Smooth muscle cell (in vitro differentiated cells): ENCODE measurements around the gene C18orf63. TPM values are rescaled to one million over a fixed set of nuclear protein-coding genes. Genes with fewer than 3 reads are reported as not detected.

ENCODE experiments used
- DNase-seq: peaks from one replicate; lab custom pipeline; 2025; ENCODE audit not compliant: unreplicated experiment; lab: John Stamatoyannopoulos, UW
- H2AFZ ChIP-seq: fragments of 200-600 bp; sonication (generic); 2 replicates; pipeline ENCODE4 v1.6.0; 2016; ENCODE audit warnings: antibody characterized with exemption, low read depth, mild to moderate bottlenecking
- H3F3A ChIP-seq: fragments of 200-600 bp; sonication (generic); 2 replicates; pipeline ENCODE4 v1.6.0; 2017; ENCODE audit warnings: antibody characterized with exemption, low read depth
- H3K27ac ChIP-seq: fragments of 200-600 bp; sonication (generic); 2 replicates; pipeline ENCODE4 v1.5.1; 2016; ENCODE audit warnings: low read depth, mild to moderate bottlenecking
- H3K27me3 ChIP-seq: fragments of 200-600 bp; sonication (generic); 2 replicates; pipeline ENCODE4 v1.6.1; 2016; ENCODE audit warnings: low read depth, mild to moderate bottlenecking
- H3K36me3 ChIP-seq: fragments of 200-600 bp; sonication (generic); 2 replicates; pipeline ENCODE4 v1.5.1; 2016; ENCODE audit warnings: low read depth
- H3K4me1 ChIP-seq: fragments of 200-600 bp; sonication (generic); 2 replicates; pipeline ENCODE4 v1.5.1; 2016; ENCODE audit warnings: low read depth
- H3K4me2 ChIP-seq: fragments of 200-600 bp; sonication (generic); 2 replicates; pipeline ENCODE4 v1.6.0; 2016; ENCODE audit warnings: mild to moderate bottlenecking
- H3K4me3 ChIP-seq: fragments of 200-600 bp; sonication (generic); 2 replicates; pipeline ENCODE4 v1.5.1; 2016; ENCODE audit warnings: mild to moderate bottlenecking
- H3K79me2 ChIP-seq: fragments of 200-600 bp; sonication (generic); 2 replicates; pipeline ENCODE4 v1.6.0; 2016; ENCODE audit warnings: low read depth, mild to moderate bottlenecking
- H3K9ac ChIP-seq: fragments of 200-600 bp; sonication (generic); 2 replicates; pipeline ENCODE4 v1.6.0; 2016; ENCODE audit warnings: low read depth
- H3K9me3 ChIP-seq: fragments of 200-600 bp; sonication (generic); replicated peaks from 2 replicates; pipeline ENCODE4 v1.5.1; 2016; ENCODE audit warnings: low read depth
- H4K20me1 ChIP-seq: fragments of 200-600 bp; sonication (generic); 2 replicates; pipeline ENCODE4 v1.6.0; 2016; ENCODE audit warnings: low read depth
- CTCF ChIP-seq: fragments of 200-600 bp; sonication (generic); IDR thresholded peaks from 2 replicates; pipeline ENCODE4 v1.5.1; 2017; ENCODE audit warnings: borderline replicate concordance, mild to moderate bottlenecking, antibody characterized with exemption; ENCODE audit not compliant: insufficient read depth, poor library complexity, severe bottlenecking
- WGBS: methylation state at CpG from one replicate; pipeline ENCODE4 v1.1.7; 2016; ENCODE audit warnings: low lambda C conversion rate; 5-methylcytosine and 5-hydroxymethylcytosine counted together
- polyA plus RNA-seq: library from polyadenylated mRNA; unstranded; fragments of >200 nt; fragmentation: Nextera tagmentation; extraction: Ambion mirVana; gene quantifications from 2 replicates; pipeline ENCODE4 v1.2.1, GENCODE V29; 2016
- total RNA-seq: library from RNA; depleted of rRNA; stranded (reverse); fragments of >200 nt; gene quantifications from 2 replicates; pipeline ENCODE4 v1.2.3, GENCODE V29; 2014

Gene C18orf63
- total and polyA plus RNA-seq, 2 experiments from 2014 or later = not detected

GRCh38 chr18:74299746-74300145, 15.9 kb upstream of the C18orf63 start:
- no peaks in the 10 kb centered on the region for H3K9me3 ChIP-seq
- H2AFZ ChIP-seq = no peak overlapping the region
- WGBS = 77% methylated on average over 3 of the region's 3 CpGs
- H3K9ac ChIP-seq = no peak overlapping the region
- no peak overlapping the region for H3K4me2 ChIP-seq
- no peak for DNase-seq
- H3K27ac ChIP-seq = no peak overlapping the region
- no peaks in the 10 kb centered on the region for H3K79me2 ChIP-seq
- no peak overlapping the region for H3K4me3 ChIP-seq
- no peaks in the 10 kb centered on the region for H3K4me1 ChIP-seq
- no peaks in the 10 kb centered on the region for H4K20me1 ChIP-seq
- no peaks in the 10 kb centered on the region for H3F3A ChIP-seq
- no peaks in the 10 kb centered on the region for H3K36me3 ChIP-seq
- no peaks in the 10 kb centered on the region for H3K27me3 ChIP-seq
- no peak for TF ChIP-seq CTCF

DNA sequence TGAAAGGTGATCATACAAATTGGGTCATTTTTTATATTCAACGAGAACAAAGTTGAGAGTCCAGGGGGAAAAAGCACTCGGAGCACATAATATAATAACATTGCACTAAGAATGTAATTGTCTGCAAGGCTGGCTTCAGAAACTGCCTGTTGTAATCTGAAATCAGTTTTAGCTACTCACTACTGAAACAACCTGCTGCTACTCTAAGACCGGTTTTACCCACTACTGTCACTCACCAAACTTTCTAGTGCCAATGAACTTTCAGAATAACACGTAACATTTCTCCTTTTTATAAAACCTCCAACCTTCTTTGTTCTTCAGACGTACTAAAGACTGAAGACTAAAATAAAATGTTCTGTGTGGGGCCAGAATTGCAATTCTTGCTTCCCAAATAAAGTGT, 12.3 kb upstream of the C18orf63 start:
- Histone ChIP-seq H4K20me1 (no peaks in the 10 kb centered on the region), H3K4me3 (no peak overlapping the region), H3K36me3 (no peaks in the 10 kb centered on the region), H3K27me3 (no peaks in the 10 kb centered on the region), H3F3A (no peaks in the 10 kb centered on the region), H3K27ac (no peak overlapping the region), H3K4me2 (no peak overlapping the region), H3K9me3 (no peaks in the 10 kb centered on the region), H3K9ac (no peak overlapping the region), H3K4me1 (no peaks in the 10 kb centered on the region), H2AFZ (no peak overlapping the region), H3K79me2 (no peaks in the 10 kb centered on the region)
- TF ChIP-seq CTCF = no peak
- 75% methylated on average over 5 of the region's 5 CpGs for WGBS
- DNase-seq = no peak

- Histone ChIP-seq H2AFZ (no peak overlapping the region), H3K36me3 (no peaks in the 10 kb centered on the region), H3K79me2 (no peaks in the 10 kb centered on the region), H3K4me1 (no peaks in the 10 kb centered on the region), H3K9me3 (no peaks in the 10 kb centered on the region), H3K27ac (no peak overlapping the region), H4K20me1 (no peaks in the 10 kb centered on the region), H3K27me3 (no peaks in the 10 kb centered on the region), H3F3A (no peaks in the 10 kb centered on the region), H3K9ac (no peak overlapping the region), H3K4me2 (no peak overlapping the region), H3K4me3 (no peak overlapping the region)
- no peak for TF ChIP-seq CTCF
- DNase-seq = no peak
- 59% methylated on average over 1 of the region's 1 CpG for WGBS
Measured at GRCh38 chr18:74303936-74304335, 11.7 kb upstream of the C18orf63 start.

DNA sequence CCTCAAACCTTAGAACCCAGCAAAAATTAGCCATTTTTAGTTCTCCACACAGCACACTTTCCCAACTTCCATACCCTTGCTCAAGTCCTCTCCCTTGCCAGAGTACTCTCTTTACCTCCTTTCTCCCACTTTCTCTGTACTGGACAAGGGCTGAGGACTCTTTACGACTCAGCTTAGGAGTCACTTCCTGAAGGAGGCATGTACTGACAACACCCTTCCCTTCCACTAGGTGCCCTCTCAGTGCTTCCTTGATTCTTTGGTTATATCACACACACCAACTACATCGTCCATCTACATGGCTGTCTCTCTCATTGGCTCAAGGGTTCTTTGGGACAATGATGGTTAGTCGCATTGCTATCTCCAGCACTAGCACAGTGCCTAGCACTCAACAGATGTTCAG, 5.2 kb upstream of the C18orf63 start:
- Histone ChIP-seq H3K27me3 (no peaks in the 10 kb centered on the region), H3F3A (no peaks in the 10 kb centered on the region), H3K27ac (no peak overlapping the region), H3K9ac (no peak overlapping the region), H3K4me2 (no peak overlapping the region), H3K79me2 (no peaks in the 10 kb centered on the region), H2AFZ (no peak overlapping the region), H3K36me3 (no peaks in the 10 kb centered on the region), H3K4me3 (no peak overlapping the region), H4K20me1 (no peaks in the 10 kb centered on the region), H3K9me3 (no peaks in the 10 kb centered on the region), H3K4me1 (no peaks in the 10 kb centered on the region)
- TF ChIP-seq CTCF = no peak
- 71% methylated on average over 3 of the region's 3 CpGs for WGBS
- DNase-seq = no peak
